Mesenchymal stem cell (in vitro differentiated cells and primary cell): ENCODE measurements around the gene HLTF.

Experiments
- DNase-seq: peaks from one replicate; pipeline ENCODE4 v3.0.0-alpha.2; 2013
- H2AFZ ChIP-seq: one replicate; pipeline ENCODE4 v1.6.1; 2013; ENCODE audit warnings: low read depth, mild to moderate bottlenecking, control low read depth, inconsistent platforms, low read length, moderate library complexity
- H2AK5ac ChIP-seq: 2 replicates; pipeline ENCODE4 v1.6.1; 2013; ENCODE audit warnings: low read length, moderate library complexity, mild to moderate bottlenecking, inconsistent platforms; ENCODE audit not compliant: severe bottlenecking
- H2BK120ac ChIP-seq: one replicate; pipeline ENCODE4 v1.6.1; 2013; ENCODE audit warnings: low read depth, mild to moderate bottlenecking, inconsistent platforms, low read length, moderate library complexity
- H2BK12ac ChIP-seq, 2 experiments: one replicate each; pipeline ENCODE4 v1.6.1; 2013; ENCODE audit warnings: inconsistent platforms in 2 of 2, low read length in 2 of 2, mild to moderate bottlenecking in 2 of 2, moderate library complexity in 2 of 2, control low read depth in 1 of 2
- H2BK15ac ChIP-seq: one replicate; pipeline ENCODE4 v1.6.1; 2013; ENCODE audit warnings: mild to moderate bottlenecking, low read depth, inconsistent platforms; ENCODE audit not compliant: poor library complexity, severe bottlenecking
- H2BK5ac ChIP-seq: 2 replicates; pipeline ENCODE4 v1.6.1; 2013; ENCODE audit warnings: low read depth, mild to moderate bottlenecking, low read length, control low read depth, inconsistent platforms; ENCODE audit not compliant: poor library complexity, severe bottlenecking
- H3K14ac ChIP-seq, 2 experiments: one replicate each; pipeline ENCODE4 v1.6.1; 2013; ENCODE audit warnings: inconsistent platforms in 2 of 2, low read length in 2 of 2, control low read depth in 1 of 2, mild to moderate bottlenecking in 1 of 2, moderate library complexity in 1 of 2
- H3K18ac ChIP-seq, 2 experiments: one replicate each; pipeline ENCODE4 v1.6.1; 2013; ENCODE audit warnings: inconsistent platforms in 2 of 2, low read length in 2 of 2, control low read depth in 1 of 2, low read depth in 1 of 2, mild to moderate bottlenecking in 1 of 2
- H3K23ac ChIP-seq, 2 experiments: one replicate each; pipeline ENCODE4 v1.6.1; 2013; ENCODE audit warnings: inconsistent platforms in 2 of 2, low read length in 2 of 2, mild to moderate bottlenecking in 2 of 2, moderate library complexity in 2 of 2, control low read depth in 1 of 2
- H3K27ac ChIP-seq: 2 replicates; pipeline ENCODE4 v1.5.1; 2013; ENCODE audit warnings: mild to moderate bottlenecking, moderate library complexity, low read length, control low read depth, inconsistent platforms; ENCODE audit not compliant: poor library complexity, severe bottlenecking
- H3K27me3 ChIP-seq, 2 experiments: 2 replicates each; pipeline versions ENCODE4 v1.6.1 to v1.7.0; 2013; ENCODE audit warnings: low read length in 2 of 2, mild to moderate bottlenecking in 2 of 2, moderate library complexity in 2 of 2, control low read depth in 1 of 2, inconsistent platforms in 1 of 2; ENCODE audit not compliant: control insufficient read depth in 1 of 2, insufficient read depth in 1 of 2
- H3K36me3 ChIP-seq, 2 experiments: 2 replicates each; pipeline versions ENCODE4 v1.6.1 to v1.7.0; 2013; ENCODE audit warnings: low read length in 2 of 2, control low read depth in 1 of 2, inconsistent platforms in 1 of 2, low read depth in 1 of 2, mild to moderate bottlenecking in 1 of 2; ENCODE audit not compliant: insufficient read depth in 2 of 2, control insufficient read depth in 1 of 2
- H3K4ac ChIP-seq, 2 experiments: one replicate each; pipeline ENCODE4 v1.6.1; 2013; ENCODE audit warnings: inconsistent platforms in 2 of 2, low read length in 2 of 2, mild to moderate bottlenecking in 2 of 2, moderate library complexity in 2 of 2, control low read depth in 1 of 2, low read depth in 1 of 2
- H3K4me1 ChIP-seq: 2 replicates; pipeline ENCODE4 v1.6.1; 2013; ENCODE audit warnings: low read depth, low read length, control low read depth; ENCODE audit not compliant: control insufficient read depth, insufficient read depth
- H3K4me2 ChIP-seq: 2 replicates; pipeline ENCODE4 v1.6.1; 2013; ENCODE audit warnings: low read length, mild to moderate bottlenecking, inconsistent platforms; ENCODE audit not compliant: poor library complexity, severe bottlenecking
- H3K4me3 ChIP-seq, 2 experiments: 2 replicates each; pipeline versions ENCODE4 v1.5.1 to v1.7.0; 2013; ENCODE audit warnings: low read length in 2 of 2, mild to moderate bottlenecking in 2 of 2, control low read depth in 1 of 2, low read depth in 1 of 2; ENCODE audit not compliant: insufficient read depth in 1 of 2
- H3K79me1 ChIP-seq: replicated peaks from 2 replicates; pipeline ENCODE4 v1.6.1; 2013; ENCODE audit warnings: mild to moderate bottlenecking, control low read depth, low read length, inconsistent platforms; ENCODE audit not compliant: poor library complexity, severe bottlenecking
- H3K9ac ChIP-seq: 2 replicates; pipeline ENCODE4 v1.7.0; 2013; ENCODE audit warnings: mild to moderate bottlenecking, low read length, moderate library complexity
- H3K9me3 ChIP-seq: 2 replicates; pipeline ENCODE4 v1.7.0; 2013; ENCODE audit warnings: mild to moderate bottlenecking, low read length; ENCODE audit not compliant: control insufficient read depth
- H4K8ac ChIP-seq: one replicate; pipeline ENCODE4 v1.6.1; 2013; ENCODE audit warnings: inconsistent platforms, mild to moderate bottlenecking, low read length, moderate library complexity
- H4K91ac ChIP-seq: one replicate; pipeline ENCODE4 v1.6.1; 2013; ENCODE audit warnings: mild to moderate bottlenecking, low read length, inconsistent platforms
- WGBS: methylation state at CpG from one replicate; pipeline ENCODE4 v1.1.7; 2013; ENCODE audit warnings: mixed read lengths; 5-methylcytosine and 5-hydroxymethylcytosine counted together

HLTF gene

GRCh38 chr3:149090461-149090860 lies 4.1 kb upstream of the HLTF start:
- DNase-seq, result no peak
- H2BK15ac ChIP-seq, result no peak overlapping the region
- H3K18ac ChIP-seq, result no peak overlapping the region
- no peak overlapping the region for H3K27ac ChIP-seq
- no peak overlapping the region for H3K4me2 ChIP-seq
- H2AK5ac ChIP-seq, result no peak overlapping the region
- H2BK120ac ChIP-seq, result no peak overlapping the region
- H3K4ac ChIP-seq, result no peak overlapping the region
- peaks cover 2% of the 10 kb centered on the region for H3K4me1 ChIP-seq
- H2BK5ac ChIP-seq, result no peak overlapping the region
- H2BK12ac ChIP-seq, result no peak overlapping the region
- H3K79me1 ChIP-seq, result peaks cover 4% of the 10 kb centered on the region
- no peak overlapping the region for H4K91ac ChIP-seq
- no peaks in the 10 kb centered on the region for H3K27me3 ChIP-seq
- no peaks in the 10 kb centered on the region for H3K36me3 ChIP-seq
- H2AFZ ChIP-seq, result no peak overlapping the region
- no peaks in the 10 kb centered on the region for H3K9me3 ChIP-seq
- whole genome bisulfite sequencing, result 100% methylated on average over 1 of the region's 1 CpG
- H3K9ac ChIP-seq, result no peak overlapping the region
- H3K23ac ChIP-seq, result no peak overlapping the region
- H3K14ac ChIP-seq, result no peak overlapping the region
- H4K8ac ChIP-seq, result no peak overlapping the region
- H3K4me3 ChIP-seq, result no peak overlapping the region

- H2AK5ac ChIP-seq, result no peak overlapping the region
- no peak overlapping the region for H4K8ac ChIP-seq
- DNase-seq, result no peak
- H2BK5ac ChIP-seq, result no peak overlapping the region
- no peak overlapping the region for H4K91ac ChIP-seq
- no peak overlapping the region for H3K27ac ChIP-seq
- H3K14ac ChIP-seq, result no peak overlapping the region
- peaks cover 0 to under 1% of the 10 kb centered on the region in 2 experiments for H3K36me3 ChIP-seq
- no peak overlapping the region for H3K23ac ChIP-seq
- no peaks in the 10 kb centered on the region for H3K9me3 ChIP-seq
- peaks cover 5% of the 10 kb centered on the region for H3K4me1 ChIP-seq
- H3K27me3 ChIP-seq, result no peaks in the 10 kb centered on the region
- no peak overlapping the region for H3K18ac ChIP-seq
- H3K79me1 ChIP-seq, result peaks cover 4% of the 10 kb centered on the region
- no peak overlapping the region for H3K4me2 ChIP-seq
- WGBS, result 93% methylated on average over 3 of the region's 3 CpGs
- H2AFZ ChIP-seq, result no peak overlapping the region
- no peak overlapping the region for H3K4ac ChIP-seq
- no peak overlapping the region for H3K4me3 ChIP-seq
- H3K9ac ChIP-seq, result no peak overlapping the region
- no peak overlapping the region for H2BK12ac ChIP-seq
- no peak overlapping the region for H2BK15ac ChIP-seq
- no peak overlapping the region for H2BK120ac ChIP-seq
These were observed 3.1 kb upstream of the HLTF start for GRCh38 chr3:149089395-149089794.

- Histone ChIP-seq H2BK12ac (peak overlapping the region in 1 of 2 experiments; percentile 18), H2BK120ac (no peak overlapping the region), H3K9ac (no peak overlapping the region), H3K79me1 (peaks cover 7% of the 10 kb centered on the region), H3K18ac (no peak overlapping the region), H2AFZ (no peak overlapping the region), H3K27ac (no peak overlapping the region), H3K4ac (no peak overlapping the region), H3K36me3 (peaks cover 3 to 9% of the 10 kb centered on the region in 2 experiments), H4K91ac (no peak overlapping the region), H3K14ac (no peak overlapping the region), H3K4me2 (no peak overlapping the region), H2BK15ac (no peak overlapping the region), H2BK5ac (no peak overlapping the region), H3K9me3 (no peaks in the 10 kb centered on the region), H3K27me3 (no peaks in the 10 kb centered on the region), H2AK5ac (peak overlapping the region; percentile 27), H4K8ac (peak overlapping the region; percentile 12), H3K4me1 (peaks cover 8% of the 10 kb centered on the region), H3K4me3 (no peak overlapping the region), H3K23ac (no peak overlapping the region)
- no peak for DNase-seq
- 97% methylated on average over 15 of the region's 15 CpGs for WGBS
These were observed 875 bp upstream of the HLTF start for GRCh38 chr3:149087208-149087607.

GRCh38 chr3:149085828-149086231 lies 503 bp downstream of the HLTF start:
- peak overlapping the region; percentile 34 for H4K91ac ChIP-seq
- H3K4me2 ChIP-seq, result peak overlapping the region; percentile 98
- H3K14ac ChIP-seq, result peak overlapping the region; percentile 28 to 61
- peak overlapping the region; percentile 71 to 85 for H3K18ac ChIP-seq
- peak overlapping the region in 1 of 2 experiments; percentile 53 for H3K4ac ChIP-seq
- no peak overlapping the region for H3K27ac ChIP-seq
- peaks cover 3 to 9% of the 10 kb centered on the region in 2 experiments for H3K36me3 ChIP-seq
- under 1% methylated on average over 21 of the region's 21 CpGs for WGBS
- peak; percentile 61 for DNase-seq
- H3K4me1 ChIP-seq, result peaks cover 8% of the 10 kb centered on the region
- no peak overlapping the region for H2AK5ac ChIP-seq
- H2AFZ ChIP-seq, result peak overlapping the region; percentile 46
- no peaks in the 10 kb centered on the region for H3K9me3 ChIP-seq
- H3K27me3 ChIP-seq, result no peaks in the 10 kb centered on the region
- H3K23ac ChIP-seq, result no peak overlapping the region
- no peak overlapping the region for H2BK5ac ChIP-seq
- no peak overlapping the region for H2BK120ac ChIP-seq
- H2BK15ac ChIP-seq, result no peak overlapping the region
- peaks cover 7% of the 10 kb centered on the region for H3K79me1 ChIP-seq
- H3K9ac ChIP-seq, result peak overlapping the region; percentile 83
- H4K8ac ChIP-seq, result no peak overlapping the region
- H3K4me3 ChIP-seq, result peak overlapping the region; percentile 81 to 95
- H2BK12ac ChIP-seq, result no peak overlapping the region
